Measurements from ENCODE around the gene MGAT5B.

DNA sequence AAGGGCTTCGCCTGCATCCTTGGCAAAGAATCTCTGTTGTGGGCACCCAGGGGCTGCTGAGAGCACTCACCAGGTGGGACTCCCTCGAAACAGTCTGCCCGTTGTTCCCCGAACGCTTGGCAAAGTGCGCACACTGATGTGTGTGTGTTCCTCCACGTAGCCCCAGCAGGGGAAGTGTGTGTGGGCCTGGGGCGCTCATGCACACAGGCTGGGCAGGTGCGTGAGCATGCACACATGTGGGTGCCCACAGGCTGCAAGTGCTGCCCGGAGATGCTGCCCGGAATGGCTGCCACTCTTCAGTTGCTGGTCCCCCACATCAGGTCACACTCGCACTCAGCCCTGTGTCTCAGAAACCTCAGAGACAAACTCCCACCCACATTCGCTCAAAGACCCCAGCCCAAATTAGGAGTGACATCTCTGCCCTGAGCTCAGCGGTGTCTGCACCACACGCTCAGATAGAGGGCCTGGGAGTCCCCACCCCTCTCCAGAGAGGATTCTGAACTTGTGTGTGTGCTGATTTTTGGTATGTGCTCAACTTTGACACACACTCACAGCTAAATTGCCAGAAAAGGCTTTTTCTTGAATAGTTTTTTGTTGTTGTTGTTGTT lies 119.4 kb downstream of the MGAT5B start:
- TF ChIP-seq POLR2A (IDR thresholded peaks at IDR 0.05) (no peak), POLR2AphosphoS5 (IDR thresholded peaks at IDR 0.05) (no peak)
- TF ChIP-seq, protein P1, sequence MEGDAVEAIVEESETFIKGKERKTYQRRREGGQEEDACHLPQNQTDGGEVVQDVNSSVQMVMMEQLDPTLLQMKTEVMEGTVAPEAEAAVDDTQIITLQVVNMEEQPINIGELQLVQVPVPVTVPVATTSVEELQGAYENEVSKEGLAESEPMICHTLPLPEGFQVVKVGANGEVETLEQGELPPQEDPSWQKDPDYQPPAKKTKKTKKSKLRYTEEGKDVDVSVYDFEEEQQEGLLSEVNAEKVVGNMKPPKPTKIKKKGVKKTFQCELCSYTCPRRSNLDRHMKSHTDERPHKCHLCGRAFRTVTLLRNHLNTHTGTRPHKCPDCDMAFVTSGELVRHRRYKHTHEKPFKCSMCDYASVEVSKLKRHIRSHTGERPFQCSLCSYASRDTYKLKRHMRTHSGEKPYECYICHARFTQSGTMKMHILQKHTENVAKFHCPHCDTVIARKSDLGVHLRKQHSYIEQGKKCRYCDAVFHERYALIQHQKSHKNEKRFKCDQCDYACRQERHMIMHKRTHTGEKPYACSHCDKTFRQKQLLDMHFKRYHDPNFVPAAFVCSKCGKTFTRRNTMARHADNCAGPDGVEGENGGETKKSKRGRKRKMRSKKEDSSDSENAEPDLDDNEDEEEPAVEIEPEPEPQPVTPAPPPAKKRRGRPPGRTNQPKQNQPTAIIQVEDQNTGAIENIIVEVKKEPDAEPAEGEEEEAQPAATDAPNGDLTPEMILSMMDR (IDR thresholded peaks at IDR 0.05 in 8 of 11, conservative IDR thresholded peaks at IDR 0.05 in 3 of 11): no peak
